GM18499 (cell line): ENCODE measurements around the gene KCNK1.
"Not testable (repeated sequence)": the region's sequence is repeated elsewhere in the genome, so short reads cannot be mapped to it uniquely, and the experiment has no call there.

Experiments used
- ATAC-seq: cut with Tn5 transposase; IDR thresholded peaks from one replicate; pipeline ENCODE4 v1.9.1; 2021; ENCODE audit warnings: moderate number of reproducible peaks; ENCODE audit not compliant: insufficient read depth, unreplicated experiment

Gene KCNK1

DNA sequence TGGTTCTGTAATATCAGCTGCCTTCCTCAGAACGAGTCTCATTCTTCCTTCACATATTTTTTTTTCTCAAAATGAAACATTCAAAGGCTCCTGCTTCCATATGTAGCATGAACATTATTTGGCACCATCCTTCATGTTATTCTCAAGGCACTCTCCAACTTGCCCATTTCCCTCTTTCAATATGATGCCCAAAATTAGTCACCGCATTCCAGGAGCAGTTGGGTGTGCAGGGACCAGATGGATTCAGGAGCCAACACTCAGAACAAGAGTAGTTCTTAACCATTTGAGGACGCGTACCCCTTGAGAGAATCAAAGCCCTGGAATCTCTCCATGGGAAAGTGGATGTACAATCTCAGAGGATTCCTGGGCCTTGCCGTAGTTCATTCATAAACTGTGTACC, 50.3 kb downstream of the KCNK1 start:
- no peak for ATAC-seq

- ATAC-seq: no peak
Measured at GRCh38 chr1:233664804-233665574, 51.1 kb downstream of the KCNK1 start.

GRCh38 chr1:233665575-233666270, 51.8 kb downstream of the KCNK1 start:
- ATAC-seq: no peak

GRCh38 chr1:233667741-233668140, 53.8 kb downstream of the KCNK1 start:
- ATAC-seq: no peak

GRCh38 chr1:233668146-233668724, 54.3 kb downstream of the KCNK1 start:
- ATAC-seq: no peak

DNA sequence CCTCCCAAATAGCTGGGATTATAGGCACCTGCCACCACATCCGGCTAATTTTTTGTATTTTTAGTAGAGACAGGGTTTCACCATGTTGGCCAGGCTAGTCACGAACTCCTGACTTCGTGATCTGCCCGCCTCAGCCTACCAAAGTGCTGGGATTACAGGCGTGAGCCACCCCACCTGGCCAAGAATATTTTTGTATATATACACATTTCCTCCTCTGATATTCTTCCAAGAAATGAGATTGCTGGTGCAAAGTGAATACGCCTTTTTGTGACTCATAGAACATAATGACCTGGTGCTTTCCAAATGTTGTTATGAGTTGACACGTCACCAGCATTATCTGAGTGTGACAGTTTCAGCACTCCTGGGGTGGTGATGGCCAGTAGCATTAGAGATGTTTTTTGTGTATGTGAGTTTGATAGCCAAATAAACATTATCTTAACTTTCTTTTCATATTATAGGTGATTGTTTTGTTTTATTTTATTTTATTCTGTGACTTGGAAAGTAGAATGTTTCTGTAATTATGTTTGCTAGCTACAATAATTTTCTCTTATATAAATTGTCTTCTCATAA, 54.9 kb downstream of the KCNK1 start:
- no peak for ATAC-seq

DNA sequence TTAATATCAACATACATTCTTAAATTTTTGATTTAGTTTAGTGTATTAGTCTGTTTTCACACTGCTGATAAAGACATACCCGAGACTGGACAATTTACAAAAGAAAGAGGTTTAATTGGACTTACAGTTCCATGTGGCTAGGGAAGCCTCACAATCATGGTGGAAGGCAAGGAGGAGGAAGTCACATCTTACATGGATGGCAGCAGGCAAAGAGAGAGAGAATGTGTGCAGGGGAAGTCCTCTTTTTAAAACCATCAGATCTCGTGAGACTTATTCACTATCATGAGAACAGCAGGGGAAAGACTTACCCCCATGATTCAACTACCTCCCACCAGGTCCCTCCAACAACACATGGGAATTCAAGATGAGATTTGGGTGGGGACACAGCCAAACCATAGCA, 56.5 kb downstream of the KCNK1 start:
- ATAC-seq: not testable (repeated sequence)

DNA sequence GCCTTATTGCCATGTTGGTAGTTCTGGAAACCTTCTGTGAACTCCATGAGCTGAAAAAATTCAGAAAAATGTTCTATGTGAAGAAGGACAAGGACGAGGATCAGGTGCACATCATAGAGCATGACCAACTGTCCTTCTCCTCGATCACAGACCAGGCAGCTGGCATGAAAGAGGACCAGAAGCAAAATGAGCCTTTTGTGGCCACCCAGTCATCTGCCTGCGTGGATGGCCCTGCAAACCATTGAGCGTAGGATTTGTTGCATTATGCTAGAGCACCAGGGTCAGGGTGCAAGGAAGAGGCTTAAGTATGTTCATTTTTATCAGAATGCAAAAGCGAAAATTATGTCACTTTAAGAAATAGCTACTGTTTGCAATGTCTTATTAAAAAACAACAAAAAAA, 57.4 kb downstream of the KCNK1 start:
- ATAC-seq: no peak

GRCh38 chr1:233672732-233673131, 58.8 kb downstream of the KCNK1 start:
- no peak for ATAC-seq

- ATAC-seq: no peak
Measured at GRCh38 chr1:233673261-233673946, 59.5 kb downstream of the KCNK1 start.

DNA sequence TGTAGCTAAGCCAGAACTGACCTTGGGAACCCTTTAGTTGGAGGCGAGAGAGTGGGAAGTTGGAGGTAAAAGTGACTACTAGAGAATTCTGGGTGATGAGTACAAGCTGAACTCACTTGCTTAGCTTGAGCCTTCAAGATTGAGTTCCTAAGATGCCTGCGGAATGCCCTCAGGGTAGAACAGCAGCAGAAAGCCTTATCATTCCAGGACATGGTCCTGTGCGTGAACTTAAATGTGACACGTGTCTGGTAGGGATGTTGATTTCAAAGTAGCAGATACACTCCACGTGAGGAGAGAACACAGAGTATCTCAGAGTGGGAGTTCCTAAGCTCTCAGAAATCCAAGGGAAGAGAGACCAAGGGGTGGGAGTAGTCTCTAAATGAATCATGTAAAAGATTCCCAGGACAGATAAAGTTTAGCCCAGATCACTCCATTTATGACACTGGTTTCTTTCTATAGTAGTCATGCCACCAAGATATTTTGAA, 60.1 kb downstream of the KCNK1 start:
- ATAC-seq: no peak

DNA sequence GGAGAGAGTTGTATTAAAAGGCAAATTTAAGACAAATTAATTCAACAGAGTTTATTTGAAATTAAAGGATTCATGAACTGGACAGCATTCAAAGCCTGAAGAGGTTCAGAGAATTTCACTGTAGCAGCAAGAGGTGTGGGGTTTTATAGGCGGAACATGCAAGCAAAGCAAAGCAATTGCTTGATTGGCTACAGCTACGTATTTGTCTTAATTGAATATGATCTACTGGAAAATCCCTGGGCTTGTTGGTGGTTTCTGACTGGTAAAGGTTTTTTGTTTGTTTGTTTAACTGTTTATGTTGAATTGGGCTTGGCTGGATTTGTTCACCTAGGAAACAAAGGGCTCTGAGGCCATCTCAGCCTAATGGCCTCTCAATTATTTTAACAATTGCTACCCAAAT, 61.5 kb downstream of the KCNK1 start:
- ATAC-seq: no peak

DNA sequence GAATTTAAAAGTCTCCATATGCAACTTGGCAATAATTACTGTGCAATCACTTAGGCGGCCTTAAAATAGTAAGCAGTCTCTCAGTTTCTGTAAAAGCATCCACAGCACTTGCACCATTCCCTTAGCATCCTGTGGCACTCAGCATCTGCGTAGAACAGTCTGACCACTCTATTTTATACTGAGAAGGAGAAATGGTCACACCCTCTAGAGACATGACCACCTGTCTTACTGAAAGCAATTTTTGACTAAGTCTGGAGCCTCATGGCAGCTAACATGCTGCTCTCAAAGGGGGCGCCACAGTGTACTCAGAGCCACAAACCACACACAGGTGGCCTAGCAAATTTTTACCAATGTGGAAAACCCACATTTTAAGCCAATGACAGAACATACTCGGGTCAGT, 62.0 kb downstream of the KCNK1 start:
- peak; percentile 73 for ATAC-seq

- ATAC-seq: no peak
Measured at GRCh38 chr1:233677690-233678354, 63.9 kb downstream of the KCNK1 start.

GRCh38 chr1:233679030-233679429, 65.1 kb downstream of the KCNK1 start:
- ATAC-seq: no peak

- no peak for ATAC-seq
Measured at GRCh38 chr1:233679591-233680373, 65.9 kb downstream of the KCNK1 start.

DNA sequence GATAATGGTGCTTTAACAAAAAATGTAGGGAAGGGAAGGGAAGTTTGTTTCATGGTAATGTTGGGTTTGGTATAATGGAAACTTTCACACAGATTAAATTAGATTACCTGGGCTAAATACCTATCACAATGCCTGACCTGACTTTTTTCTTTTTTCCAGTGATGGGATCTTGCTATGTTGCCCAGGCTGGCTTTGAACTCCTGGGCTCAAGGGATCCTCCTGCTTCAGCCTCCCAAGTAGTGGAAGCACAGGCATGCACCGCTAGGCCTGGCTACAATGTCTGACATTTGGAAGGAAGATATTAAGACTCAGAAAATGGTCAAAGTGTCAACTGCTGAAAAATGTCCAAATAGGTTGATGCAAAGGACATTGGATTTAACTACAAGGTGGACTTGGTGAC, 67.4 kb downstream of the KCNK1 start:
- no peak for ATAC-seq

- ATAC-seq: not testable (repeated sequence)
Measured at GRCh38 chr1:233686653-233687052, 72.7 kb downstream of the KCNK1 start.
